GM12878 (cell line): ENCODE measurements around the gene IQCK. TPM values are rescaled to one million over a fixed set of nuclear protein-coding genes. Genes with fewer than 3 reads are reported as not detected.
A peak's percentile ranks its signal among the peaks of the same experiment; 100 is the strongest.

Experiments used
- ATAC-seq: fragments of 200-7000 bp; cut with Tn5 transposase; 3 replicates; pipeline ENCODE4 v1.9.1; 2020; ENCODE audit warnings: mild to moderate bottlenecking, moderate library complexity
- BruUV-seq: library from RNA; stranded (reverse); fragments of 400-500 nt; replicated peaks from 2 replicates; lab custom pipeline; 2021; lab: Mats Ljungman, UMichigan
- CTCF ChIA-PET: fragments of 300-600 bp; sonication (Branson Sonifier 250); formaldehyde crosslinking; extraction: SDS; loops from one replicate; lab custom pipeline; 2021; ENCODE audit warnings: inconsistent platforms; lab: Yijun Ruan, JAX
- POLR2A ChIA-PET: fragments of 350-600 bp; formaldehyde crosslinking; extraction: SDS; loops from one replicate; lab custom pipeline; 2021; ENCODE audit warnings: inconsistent platforms; lab: Charles Lee
- RAD21 ChIA-PET: fragments of 300-600 bp; sonication (Branson Sonifier 250); formaldehyde crosslinking; loops from one replicate; lab custom pipeline; 2023; ENCODE audit warnings: antibody characterized with exemption; ENCODE audit not compliant: unreplicated experiment; lab: Charles Lee
- SMC1A ChIA-PET: fragments of 300-600 bp; sonication (Branson Sonifier 250); formaldehyde crosslinking; loops from one replicate; lab custom pipeline; 2023; ENCODE audit not compliant: unreplicated experiment, uncharacterized antibody; lab: Charles Lee
- DNase-seq: peaks from one replicate; pipeline ENCODE4 v3.0.0-alpha.2; 2011; ENCODE audit warnings: low read depth, low spot score
- FAIRE-seq: peaks from 3 replicates; lab custom pipeline; 2011; peaks lifted over from hg19 to GRCh38; lab: Jason Lieb, UNC
- H2AFZ ChIP-seq: 2 replicates; pipeline ENCODE4 v1.6.0; 2011; ENCODE audit warnings: low read depth, low read length, control low read depth; ENCODE audit not compliant: control insufficient read depth
- H3K27ac ChIP-seq: 2 replicates; pipeline ENCODE4 v1.5.1; 2011; ENCODE audit warnings: control low read depth; ENCODE audit not compliant: control insufficient read depth, insufficient read depth
- H3K27me3 ChIP-seq, 2 experiments: replicated peaks in 1 of 2; 2 replicates each; pipeline versions ENCODE4 v1.6.0 to v1.6.1; 2011; ENCODE audit warnings: low read length in 1 of 2; ENCODE audit not compliant: control insufficient read depth in 2 of 2, insufficient read depth in 2 of 2
- H3K36me3 ChIP-seq, 2 experiments: 2 replicates each; pipeline ENCODE4 v1.5.1; 2011; ENCODE audit warnings: low read length in 1 of 2; ENCODE audit not compliant: control insufficient read depth in 2 of 2, insufficient read depth in 2 of 2
- H3K4me1 ChIP-seq: 2 replicates; pipeline ENCODE4 v1.6.1; 2011; ENCODE audit warnings: mild to moderate bottlenecking, low read length, moderate library complexity, mixed read lengths; ENCODE audit not compliant: control insufficient read depth, insufficient read depth
- H3K4me2 ChIP-seq: 2 replicates; pipeline ENCODE4 v1.6.0; 2011; ENCODE audit warnings: control low read depth; ENCODE audit not compliant: control insufficient read depth, insufficient read depth
- H3K4me3 ChIP-seq: fragments of 200-600 bp; sonication (generic); 2 replicates; pipeline ENCODE4 v1.5.1; 2016
- H3K79me2 ChIP-seq: 2 replicates; pipeline ENCODE4 v1.6.0; 2011; ENCODE audit warnings: low read length; ENCODE audit not compliant: control insufficient read depth, insufficient read depth
- H3K9ac ChIP-seq: 2 replicates; pipeline ENCODE4 v1.8.0; 2011; ENCODE audit warnings: low read length, control low read depth, mixed read lengths; ENCODE audit not compliant: control insufficient read depth, insufficient read depth
- H3K9me3 ChIP-seq: replicated peaks from 3 replicates; pipeline ENCODE4 v1.5.1; 2011; ENCODE audit warnings: mild to moderate bottlenecking, low read length; ENCODE audit not compliant: control insufficient read depth, insufficient read depth
- H4K20me1 ChIP-seq: 2 replicates; pipeline ENCODE4 v1.6.0; 2011; ENCODE audit not compliant: control insufficient read depth, insufficient read depth
- BACH1 ChIP-seq: fragments of 450-650 bp; IDR thresholded peaks from 2 replicates; pipeline ENCODE4 v1.6.1; 2017; ENCODE audit warnings: mild to moderate bottlenecking, borderline replicate concordance
- CHD4 ChIP-seq: fragments of 200-600 bp; sonication (generic); IDR thresholded peaks from 2 replicates; pipeline ENCODE4 v1.6.1; 2016; ENCODE audit warnings: mild to moderate bottlenecking
- EED ChIP-seq: sonication (generic); IDR thresholded peaks from 2 replicates; pipeline ENCODE4 v1.6.1; 2016; ENCODE audit warnings: antibody characterized with exemption, low read depth
- HDGF ChIP-seq: fragments of 450-650 bp; IDR thresholded peaks from 2 replicates; pipeline ENCODE4 v1.6.1; 2016; ENCODE audit warnings: antibody characterized with exemption
- MYC ChIP-seq: IDR thresholded peaks from 2 replicates; pipeline ENCODE4 v1.6.1; 2011; ENCODE audit warnings: mild to moderate bottlenecking, low read length, moderate library complexity, inconsistent platforms; ENCODE audit not compliant: insufficient read depth, insufficient replicate concordance, insufficient read length, severe bottlenecking
- NFIC ChIP-seq: IDR thresholded peaks from 2 replicates; pipeline ENCODE4 v1.6.1; 2012; ENCODE audit warnings: low read depth, mild to moderate bottlenecking, inconsistent platforms, low read length, moderate library complexity
- NFYA ChIP-seq: IDR thresholded peaks from 2 replicates; pipeline ENCODE4 v1.6.1; 2011; ENCODE audit warnings: low read depth, mild to moderate bottlenecking, low read length, improper control_type of control experiment, borderline replicate concordance
- PAX5 ChIP-seq: IDR thresholded peaks from 2 replicates; pipeline ENCODE4 v1.6.1; 2011; ENCODE audit warnings: low read depth, low read length, borderline replicate concordance
- POLR2A ChIP-seq: IDR thresholded peaks from 2 replicates; pipeline ENCODE4 v1.6.1; 2011; ENCODE audit warnings: low read depth, mild to moderate bottlenecking, low read length
- RAD21 ChIP-seq: IDR thresholded peaks from 2 replicates; pipeline ENCODE4 v1.6.1; 2011; ENCODE audit warnings: mild to moderate bottlenecking, low read depth, low read length, moderate library complexity; ENCODE audit not compliant: insufficient read depth
- TBL1XR1 ChIP-seq: IDR thresholded peaks from 2 replicates; pipeline ENCODE4 v1.6.1; 2012; ENCODE audit warnings: low read depth, low read length, improper control_type of control experiment
- WGBS: methylation state at CpG from one replicate; pipeline ENCODE4 v1.1.6; 2016; ENCODE audit warnings: low lambda C conversion rate; ENCODE audit not compliant: insufficient replicate concordance, insufficient coverage; ENCODE audit errors: missing lambda C conversion rate; 5-methylcytosine and 5-hydroxymethylcytosine counted together
- in situ Hi-C: fragments of 300-500 bp; cut with MboI; formaldehyde crosslinking; loops from 9 replicates; pipeline ENCODE4 v1.14.3; 2018; ENCODE audit warnings: mixed read lengths
- intact Hi-C: fragments of 100-400 bp; cut with micrococcal nuclease; formaldehyde crosslinking; loops from one replicate; pipeline ENCODE4 v1.14.2; 2022; ENCODE audit not compliant: unreplicated experiment
- polyA plus RNA-seq, 11 experiments: library from polyadenylated mRNA; depleted of rRNA in 4 of 11; unstranded in 6 of 11; stranded (reverse) in 5 of 11; fragments of >200 nt; fragmentation: Nextera tagmentation in 4 of 11; fragmentation: Illumina TruSeq in 1 of 11; extraction: Ambion mirVana in 4 of 11; extraction: Trizol in 1 of 11; gene quantifications; 1 replicate in 1 of 11; 2 replicates in 10 of 11; pipeline versions ENCODE4 v1.2.1 to v1.2.3, GENCODE V29; 2011 to 2016; ENCODE audit warnings: inconsistent platforms in 2 of 11, missing spikeins in 2 of 11, low read depth in 1 of 11
- total RNA-seq, 4 experiments: library from RNA; depleted of rRNA in 3 of 4; stranded (reverse); fragments of >200 nt in 3 of 4; fragmentation: Illumina TruSeq in 1 of 4; extraction: Trizol in 1 of 4; gene quantifications; 2 replicates each; pipeline versions ENCODE4 v1.2.1 to v1.2.3, GENCODE V29; 2013 to 2021

IQCK gene
- total and polyA plus RNA-seq, 10 of the 15 experiments (the other 5 are each of a cell fraction or from before 2014, with no cell fraction given), result 1.0 to 4.2 (median 2.4) TPM

GRCh38 chr16:19709381-19710136 lies 8.5 kb upstream of the IQCK start:
- Histone ChIP-seq H3K4me1 (no peaks in the 10 kb centered on the region), H3K36me3 (peaks cover 15 to 19% of the 10 kb centered on the region in 2 experiments; a peak in 3 of 4 replicates), H3K79me2 (0 out of 2 replicates have a peak, but pooled peaks cover under 1% of the 10 kb centered on the region), H3K4me2 (no peak overlapping the region), H3K4me3 (no peak overlapping the region), H3K27ac (no peak overlapping the region)
- ChIA-PET RAD21 (no interaction called here), CTCF (interaction anchor here (0.7 kb wide), 1 partner anchor 271 kb away, joined by 3 read pairs; no protein-coding TSS in a partner anchor), SMC1A (no interaction called here), POLR2A (no interaction called here)
- in situ Hi-C loops, result no loop called here
- WGBS, result 97% methylated on average over 22 of the region's 22 CpGs
- DNase-seq, result no peak
- 0 out of 2 replicates have a peak, but pooled peaks have one; percentile 19 for TF ChIP-seq POLR2A
- no peak for TF ChIP-seq TBL1XR1
- TF ChIP-seq, all 136 proteins: peak for 1
- Histone ChIP-seq H2AFZ (no peak overlapping the region), H3K27me3 (no peaks in the 10 kb centered on the region), H4K20me1 (no peaks in the 10 kb centered on the region; the same call in 1 of the 2 replicates), H3K9me3 (no peaks in the 10 kb centered on the region), H3K9ac (no peak overlapping the region)
- intact Hi-C loops, result no loop called here
- FAIRE-seq (no peak), ATAC-seq (no peak)
- no TSS peak for BruUV-seq

GRCh38 chr16:19710191-19710908 lies 7.7 kb upstream of the IQCK start:
- no peak for ATAC-seq
- no peaks in the 10 kb centered on the region for H3K4me1 ChIP-seq
- H3K36me3 ChIP-seq, result peaks cover 7 to 12% of the 10 kb centered on the region in 2 experiments; a peak in 3 of 4 replicates
- CTCF ChIA-PET, result no interaction called here
- BruUV-seq, result no TSS peak
- POLR2A ChIA-PET, result no interaction called here
- RAD21 ChIA-PET, result no interaction called here
- no peak for DNase-seq
- SMC1A ChIA-PET, result no interaction called here
- in situ Hi-C loops, result no loop called here
- H3K27me3 ChIP-seq, result no peaks in the 10 kb centered on the region
- 93% methylated on average over 22 of the region's 23 CpGs for WGBS
- H3K9me3 ChIP-seq, result no peaks in the 10 kb centered on the region
- intact Hi-C loops, result no loop called here
- H4K20me1 ChIP-seq, result no peaks in the 10 kb centered on the region
- no peak overlapping the region for H3K4me3 ChIP-seq
- H3K9ac ChIP-seq, result no peak overlapping the region
- 0 out of 2 replicates have a peak, but pooled peaks cover 1% of the 10 kb centered on the region for H3K79me2 ChIP-seq
- H3K27ac ChIP-seq, result no peak overlapping the region
- no peak for FAIRE-seq
- no peak overlapping the region for H2AFZ ChIP-seq
- TF ChIP-seq NFIC (no peak), CHD4 (no peak), BACH1 (no peak), MYC (no peak), RAD21 (no peak), HDGF (no peak), PAX5 (no peak), NFYA (no peak), TBL1XR1 (no peak), EED (no peak)
- no peak overlapping the region for H3K4me2 ChIP-seq
